Parathyroid adenoma (tissue), 2 donors: ENCODE results near the gene TMEM208.

Experiments used
- H2AFZ ChIP-seq: fragments of 300-600 bp; sonication (generic); one replicate; pipeline ENCODE4 v1.7.0; 2017; ENCODE audit warnings: antibody characterized with exemption, mild to moderate bottlenecking
- H3K27ac ChIP-seq: fragments of 300-600 bp; sonication (generic); one replicate; pipeline ENCODE4 v1.7.0; 2017
- H3K27me3 ChIP-seq: fragments of 300-600 bp; sonication (generic); one replicate; pipeline ENCODE4 v1.7.0; 2017; ENCODE audit warnings: low read length; ENCODE audit not compliant: control insufficient read depth, insufficient read depth
- H3K36me3 ChIP-seq: fragments of 300-600 bp; sonication (generic); one replicate; pipeline ENCODE4 v1.7.0; 2017; ENCODE audit warnings: low read length; ENCODE audit not compliant: control insufficient read depth, insufficient read depth
- H3K4me1 ChIP-seq: fragments of 300-600 bp; sonication (generic); one replicate; pipeline ENCODE4 v1.7.0; 2017; ENCODE audit warnings: control low read depth
- H3K4me2 ChIP-seq: fragments of 300-600 bp; sonication (generic); one replicate; pipeline ENCODE4 v1.7.0; 2017; ENCODE audit warnings: low read length
- H3K4me3 ChIP-seq: fragments of 300-600 bp; sonication (generic); one replicate; pipeline ENCODE4 v1.7.0; 2017; ENCODE audit warnings: low read depth, low read length
- H3K79me2 ChIP-seq: fragments of 300-600 bp; sonication (generic); one replicate; pipeline ENCODE4 v1.7.0; 2017; ENCODE audit warnings: control low read depth
- H3K9ac ChIP-seq: fragments of 300-600 bp; sonication (generic); one replicate; pipeline ENCODE4 v1.7.0; 2017; ENCODE audit warnings: mild to moderate bottlenecking
- H3K9me3 ChIP-seq: fragments of 300-600 bp; sonication (generic); one replicate; pipeline ENCODE4 v1.7.0; 2017; ENCODE audit warnings: low read length; ENCODE audit not compliant: control insufficient read depth
- CTCF ChIP-seq: fragments of 300-600 bp; sonication (generic); IDR thresholded peaks from one replicate; pipeline ENCODE4 v1.7.0; 2017; ENCODE audit warnings: antibody characterized with exemption, mild to moderate bottlenecking
- donor health status: primary hyperparathyroidism.

TMEM208 gene

GRCh38 chr16:67243481-67243880 lies 16.6 kb downstream of the TMEM208 start:
- H3K36me3 ChIP-seq = no peaks in the 10 kb centered on the region
- H3K9ac ChIP-seq = no peak overlapping the region
- H3K4me3 ChIP-seq = no peak overlapping the region
- H3K4me1 ChIP-seq = peaks cover 8% of the 10 kb centered on the region
- H3K9me3 ChIP-seq = no peaks in the 10 kb centered on the region
- no peak for TF ChIP-seq CTCF
- no peaks in the 10 kb centered on the region for H3K27me3 ChIP-seq
- H2AFZ ChIP-seq = no peak overlapping the region
- no peak overlapping the region for H3K4me2 ChIP-seq
- H3K79me2 ChIP-seq = peaks cover 2% of the 10 kb centered on the region
- H3K27ac ChIP-seq = peak overlapping the region; percentile 62

- no peaks in the 10 kb centered on the region for H3K36me3 ChIP-seq
- no peak for TF ChIP-seq CTCF
- peaks cover 2% of the 10 kb centered on the region for H3K79me2 ChIP-seq
- no peak overlapping the region for H3K4me3 ChIP-seq
- H3K27ac ChIP-seq = peak overlapping the region; percentile 62
- H2AFZ ChIP-seq = no peak overlapping the region
- H3K4me1 ChIP-seq = peaks cover 8% of the 10 kb centered on the region
- no peaks in the 10 kb centered on the region for H3K9me3 ChIP-seq
- H3K27me3 ChIP-seq = no peaks in the 10 kb centered on the region
- no peak overlapping the region for H3K4me2 ChIP-seq
- no peak overlapping the region for H3K9ac ChIP-seq
These were observed 17.7 kb downstream of the TMEM208 start for GRCh38 chr16:67244387-67245185.

GRCh38 chr16:67245186-67245585 lies 18.3 kb downstream of the TMEM208 start:
- no peaks in the 10 kb centered on the region for H3K9me3 ChIP-seq
- H3K79me2 ChIP-seq = peaks cover 2% of the 10 kb centered on the region
- H3K36me3 ChIP-seq = no peaks in the 10 kb centered on the region
- no peak overlapping the region for H3K9ac ChIP-seq
- H3K27me3 ChIP-seq = no peaks in the 10 kb centered on the region
- H3K4me3 ChIP-seq = no peak overlapping the region
- H3K4me2 ChIP-seq = no peak overlapping the region
- H2AFZ ChIP-seq = no peak overlapping the region
- peaks cover 8% of the 10 kb centered on the region for H3K4me1 ChIP-seq
- peak overlapping the region; percentile 62 for H3K27ac ChIP-seq
- no peak for TF ChIP-seq CTCF

- Histone ChIP-seq H3K4me3 (peak overlapping the region; percentile 67), H3K4me1 (peaks cover 8% of the 10 kb centered on the region), H3K27me3 (no peaks in the 10 kb centered on the region), H3K9ac (no peak overlapping the region), H3K4me2 (peak overlapping the region; percentile 89), H3K36me3 (no peaks in the 10 kb centered on the region), H2AFZ (peak overlapping the region; percentile 77), H3K27ac (peak overlapping the region; percentile 79), H3K9me3 (no peaks in the 10 kb centered on the region), H3K79me2 (peaks cover 2% of the 10 kb centered on the region)
- no peak for TF ChIP-seq CTCF
These were observed 18.7 kb downstream of the TMEM208 start for GRCh38 chr16:67245674-67246080.
